Cardiac muscle cell (in vitro differentiated cells and primary cell): ENCODE measurements around the gene TNRC6C. TPM values are rescaled to one million over a fixed set of nuclear protein-coding genes. Genes with fewer than 3 reads are reported as not detected.
A peak's percentile ranks its signal among the peaks of the same experiment; 100 is the strongest.

ENCODE experiments used
- DNase-seq, 2 donors: peaks; one replicate each; pipeline versions ENCODE4 v3.0.0 to v3.0.0-alpha.2; 2010 to 2017; ENCODE audit warnings: low read depth in 1 of 2, low spot score in 1 of 2
- H3K27ac ChIP-seq: fragments of 200-600 bp; sonication (generic); 2 replicates; pipeline ENCODE4 v1.5.1; 2016
- H3K27me3 ChIP-seq: fragments of 200-600 bp; sonication (generic); 2 replicates; pipeline ENCODE4 v1.6.0; 2016; ENCODE audit warnings: control low read depth
- H3K36me3 ChIP-seq: fragments of 200-600 bp; sonication (generic); 2 replicates; pipeline ENCODE4 v1.5.1; 2016; ENCODE audit warnings: control low read depth
- H3K4me1 ChIP-seq: fragments of 200-600 bp; sonication (generic); 2 replicates; pipeline ENCODE4 v1.8.1; 2017; ENCODE audit warnings: low read depth, mild to moderate bottlenecking, mixed run types
- H3K4me3 ChIP-seq: fragments of 200-600 bp; sonication (generic); 2 replicates; pipeline ENCODE4 v1.5.1; 2016; ENCODE audit warnings: mild to moderate bottlenecking
- H3K9me3 ChIP-seq: fragments of 200-600 bp; sonication (generic); 2 replicates; pipeline ENCODE4 v1.5.1; 2017; ENCODE audit warnings: low read depth, mild to moderate bottlenecking, control low read depth
- polyA plus RNA-seq: library from polyadenylated mRNA; unstranded; fragments of >200 nt; fragmentation: Nextera tagmentation; extraction: Ambion mirVana; gene quantifications from 2 replicates; pipeline ENCODE4 v1.2.1, GENCODE V29; 2016
- total RNA-seq: library from RNA; depleted of rRNA; stranded (reverse); fragments of >200 nt; gene quantifications from 2 replicates; pipeline ENCODE4 v1.2.3, GENCODE V29; 2016
- TF ChIP-seq, protein P1 (sequence below): IDR thresholded peaks from 2 replicates; pipeline ENCODE4 v1.5.1; 2012; ENCODE audit warnings: low read depth, mild to moderate bottlenecking, low read length

Gene TNRC6C, protein sequence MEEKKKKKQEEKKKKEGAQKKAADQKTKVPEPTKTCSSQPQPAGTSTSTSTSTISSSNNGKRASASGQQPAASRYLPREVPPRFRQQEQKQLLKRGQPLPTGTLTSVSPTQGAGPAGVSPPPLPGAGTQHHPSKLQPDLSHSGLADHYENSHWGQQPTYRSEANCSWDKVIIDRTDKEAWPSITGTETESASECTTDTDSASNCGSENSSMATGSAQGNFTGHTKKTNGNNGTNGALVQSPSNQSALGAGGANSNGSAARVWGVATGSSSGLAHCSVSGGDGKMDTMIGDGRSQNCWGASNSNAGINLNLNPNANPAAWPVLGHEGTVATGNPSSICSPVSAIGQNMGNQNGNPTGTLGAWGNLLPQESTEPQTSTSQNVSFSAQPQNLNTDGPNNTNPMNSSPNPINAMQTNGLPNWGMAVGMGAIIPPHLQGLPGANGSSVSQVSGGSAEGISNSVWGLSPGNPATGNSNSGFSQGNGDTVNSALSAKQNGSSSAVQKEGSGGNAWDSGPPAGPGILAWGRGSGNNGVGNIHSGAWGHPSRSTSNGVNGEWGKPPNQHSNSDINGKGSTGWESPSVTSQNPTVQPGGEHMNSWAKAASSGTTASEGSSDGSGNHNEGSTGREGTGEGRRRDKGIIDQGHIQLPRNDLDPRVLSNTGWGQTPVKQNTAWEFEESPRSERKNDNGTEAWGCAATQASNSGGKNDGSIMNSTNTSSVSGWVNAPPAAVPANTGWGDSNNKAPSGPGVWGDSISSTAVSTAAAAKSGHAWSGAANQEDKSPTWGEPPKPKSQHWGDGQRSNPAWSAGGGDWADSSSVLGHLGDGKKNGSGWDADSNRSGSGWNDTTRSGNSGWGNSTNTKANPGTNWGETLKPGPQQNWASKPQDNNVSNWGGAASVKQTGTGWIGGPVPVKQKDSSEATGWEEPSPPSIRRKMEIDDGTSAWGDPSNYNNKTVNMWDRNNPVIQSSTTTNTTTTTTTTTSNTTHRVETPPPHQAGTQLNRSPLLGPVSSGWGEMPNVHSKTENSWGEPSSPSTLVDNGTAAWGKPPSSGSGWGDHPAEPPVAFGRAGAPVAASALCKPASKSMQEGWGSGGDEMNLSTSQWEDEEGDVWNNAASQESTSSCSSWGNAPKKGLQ (N-terminal part only)
- total RNA-seq: 7.1 and 13.3 TPM in 2 replicates
- 6.5 and 7.4 TPM in 2 replicates for polyA plus RNA-seq

DNA sequence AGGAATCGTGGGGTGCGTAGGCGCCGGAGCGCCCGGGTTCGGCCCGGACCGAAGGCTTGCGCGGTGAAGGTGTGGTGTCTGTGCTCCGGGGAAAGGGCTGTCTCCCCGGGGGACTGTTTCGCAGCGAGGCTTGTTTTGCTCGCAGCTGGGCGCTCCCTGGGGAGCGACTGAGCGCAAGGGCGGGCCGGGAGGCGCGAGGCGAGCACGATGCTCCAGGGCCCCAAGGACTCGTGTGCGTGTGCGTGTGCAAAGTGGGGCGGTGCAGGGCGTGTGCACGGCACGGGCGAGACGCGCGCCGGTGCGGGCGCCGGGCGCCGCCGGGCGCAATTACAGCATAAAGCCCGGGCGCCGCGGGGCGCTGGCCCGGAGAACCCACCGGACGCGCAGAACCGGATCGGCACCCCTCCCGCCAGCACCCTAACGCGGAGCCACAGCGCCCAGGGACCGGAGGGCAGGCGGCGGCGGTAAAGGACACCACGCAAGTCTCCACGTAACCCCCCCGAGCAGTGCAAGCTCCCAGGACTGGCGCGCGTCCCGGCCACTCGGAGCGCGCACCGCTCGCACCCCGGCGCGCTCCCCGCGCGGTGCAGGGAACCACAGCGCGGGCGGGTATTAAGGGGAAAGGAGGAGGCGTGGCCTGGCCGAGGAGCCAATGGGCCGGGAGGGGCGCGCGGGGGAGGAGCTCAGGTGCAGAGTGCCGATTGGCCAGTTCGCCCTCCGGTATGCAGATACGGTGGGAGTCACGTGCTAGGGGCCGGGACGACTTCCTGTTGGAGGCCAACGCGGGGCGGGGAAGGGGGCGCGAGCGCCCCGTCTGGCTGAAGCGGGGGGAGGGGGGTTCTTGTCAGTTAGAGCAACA lies at the start of gene TNRC6C:
Gene TNRC6C, plus strand, starts transcription at position 847 of the 859 bp plus-strand sequence. CDS start 45,504 bp downstream, outside the sequence.
- Histone ChIP-seq H3K9me3 (no peaks in the 10 kb centered on the region), H3K4me3 (peak within 1 kb of the TSS; percentile 90), H3K27me3 (peaks cover 40% of the 10 kb centered on the region), H3K27ac (no peak within 1 kb of the TSS), H3K4me1 (peaks cover 7% of the 10 kb centered on the region), H3K36me3 (no peaks in the 10 kb centered on the region)
- TF ChIP-seq, protein P1, sequence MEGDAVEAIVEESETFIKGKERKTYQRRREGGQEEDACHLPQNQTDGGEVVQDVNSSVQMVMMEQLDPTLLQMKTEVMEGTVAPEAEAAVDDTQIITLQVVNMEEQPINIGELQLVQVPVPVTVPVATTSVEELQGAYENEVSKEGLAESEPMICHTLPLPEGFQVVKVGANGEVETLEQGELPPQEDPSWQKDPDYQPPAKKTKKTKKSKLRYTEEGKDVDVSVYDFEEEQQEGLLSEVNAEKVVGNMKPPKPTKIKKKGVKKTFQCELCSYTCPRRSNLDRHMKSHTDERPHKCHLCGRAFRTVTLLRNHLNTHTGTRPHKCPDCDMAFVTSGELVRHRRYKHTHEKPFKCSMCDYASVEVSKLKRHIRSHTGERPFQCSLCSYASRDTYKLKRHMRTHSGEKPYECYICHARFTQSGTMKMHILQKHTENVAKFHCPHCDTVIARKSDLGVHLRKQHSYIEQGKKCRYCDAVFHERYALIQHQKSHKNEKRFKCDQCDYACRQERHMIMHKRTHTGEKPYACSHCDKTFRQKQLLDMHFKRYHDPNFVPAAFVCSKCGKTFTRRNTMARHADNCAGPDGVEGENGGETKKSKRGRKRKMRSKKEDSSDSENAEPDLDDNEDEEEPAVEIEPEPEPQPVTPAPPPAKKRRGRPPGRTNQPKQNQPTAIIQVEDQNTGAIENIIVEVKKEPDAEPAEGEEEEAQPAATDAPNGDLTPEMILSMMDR: peak; percentile 10
- peak; percentile 100 for DNase-seq

DNA sequence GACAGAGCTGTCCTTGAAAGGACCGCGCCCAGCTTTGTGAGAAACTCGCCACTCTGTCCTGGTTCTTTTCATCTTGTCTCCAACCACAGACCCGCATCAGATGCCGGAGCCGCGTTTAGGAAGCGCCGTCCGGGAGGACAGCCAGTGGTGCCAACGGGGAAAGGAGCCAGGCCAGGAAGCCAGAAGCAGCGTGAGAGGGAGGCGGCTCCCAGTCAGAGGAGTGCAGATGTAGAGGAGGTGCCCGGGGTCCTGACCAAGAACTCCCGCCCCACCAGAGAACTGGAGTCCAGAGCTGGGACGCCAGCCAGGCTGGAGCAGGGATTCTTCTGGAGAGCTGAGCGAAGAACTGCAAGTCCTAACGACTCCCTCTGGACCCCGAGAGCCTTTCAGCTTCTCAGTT lies 49.3 kb upstream of the TNRC6C start:
- H3K36me3 ChIP-seq: no peaks in the 10 kb centered on the region
- TF ChIP-seq, protein P1: no peak
- H3K4me1 ChIP-seq: no peaks in the 10 kb centered on the region
- H3K27me3 ChIP-seq: no peaks in the 10 kb centered on the region
- H3K4me3 ChIP-seq: no peak overlapping the region
- H3K27ac ChIP-seq: no peak overlapping the region
- DNase-seq: peak in 1 of 2 donors; percentile 50
- H3K9me3 ChIP-seq: no peaks in the 10 kb centered on the region

DNA sequence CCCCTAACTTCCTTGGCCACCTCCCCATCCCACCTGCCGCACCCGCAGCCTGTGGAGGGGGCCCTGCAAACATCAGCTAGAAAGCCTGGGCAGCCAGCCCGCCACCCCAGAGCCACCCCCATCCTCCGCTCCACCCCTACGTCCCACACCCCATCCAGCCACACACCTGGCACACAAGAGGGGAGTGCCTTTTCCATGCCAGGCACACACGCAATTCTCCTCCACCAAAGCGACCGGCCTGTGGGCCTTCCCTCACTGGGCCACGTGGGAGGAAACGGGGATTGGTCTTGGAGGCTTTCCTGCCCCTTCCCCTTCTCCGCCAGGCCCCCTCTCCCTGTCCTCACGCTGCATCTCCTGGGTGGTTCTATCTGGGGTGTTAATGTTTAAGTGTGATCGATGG lies 48.7 kb upstream of the TNRC6C start:
- Histone ChIP-seq H3K36me3 (no peaks in the 10 kb centered on the region), H3K27me3 (no peaks in the 10 kb centered on the region), H3K27ac (no peak overlapping the region), H3K4me1 (no peaks in the 10 kb centered on the region), H3K4me3 (no peak overlapping the region), H3K9me3 (no peaks in the 10 kb centered on the region)
- no peak for DNase-seq
- TF ChIP-seq, protein P1: no peak

DNA sequence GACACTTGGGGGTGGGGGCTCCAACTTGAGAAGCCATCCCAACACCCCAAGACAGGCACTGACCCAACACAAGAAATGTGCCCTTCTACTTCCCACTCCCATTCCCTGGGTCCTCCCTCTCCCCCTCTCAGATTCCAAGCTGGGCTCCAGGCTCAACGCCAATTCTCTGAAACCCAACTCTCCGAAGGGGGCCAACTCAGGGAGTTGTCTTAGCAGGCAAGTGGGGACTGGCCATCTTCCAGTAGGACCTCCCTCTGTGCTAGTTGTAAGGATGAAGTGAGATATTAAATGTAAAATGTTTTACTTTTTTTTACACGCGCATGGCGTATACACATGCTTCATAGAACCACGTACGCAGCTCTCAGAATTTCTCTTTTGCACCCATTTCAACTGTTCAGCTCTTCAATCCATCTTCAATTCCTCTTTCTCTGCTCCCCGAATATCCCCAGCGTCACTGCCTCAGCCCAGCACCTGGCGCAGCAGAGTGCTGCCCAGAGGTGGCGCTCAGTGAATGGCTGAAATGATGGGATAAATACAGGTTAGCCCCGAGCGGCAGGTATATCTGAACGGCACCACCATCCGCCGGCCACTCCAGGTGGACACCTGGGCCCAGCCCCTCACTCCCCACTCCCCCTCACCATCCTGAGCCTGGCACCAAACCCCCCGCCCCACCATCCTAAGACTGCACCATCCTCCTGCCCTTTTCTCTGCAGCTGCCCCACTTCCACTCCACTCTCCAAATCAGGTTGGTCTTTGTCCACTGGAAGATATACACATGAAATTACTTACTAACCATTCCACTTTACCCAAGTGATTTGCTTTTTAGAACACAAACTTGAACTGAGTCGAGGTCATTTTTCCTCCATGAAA lies 43.9 kb upstream of the TNRC6C start:
- Histone ChIP-seq H3K9me3 (no peaks in the 10 kb centered on the region), H3K4me3 (no peak overlapping the region), H3K27ac (no peak overlapping the region), H3K36me3 (no peaks in the 10 kb centered on the region), H3K4me1 (no peaks in the 10 kb centered on the region), H3K27me3 (no peaks in the 10 kb centered on the region)
- DNase-seq: peak in 1 of 2 donors; percentile 74
- TF ChIP-seq, protein P1: no peak
